ENCODE results near the gene PKN1. TPM values are rescaled to one million over a fixed set of nuclear protein-coding genes. Genes with fewer than 3 reads are reported as not detected.

PKN1 gene
- total RNA-seq, 2 experiments from 2014 or later = 171 TPM

DNA sequence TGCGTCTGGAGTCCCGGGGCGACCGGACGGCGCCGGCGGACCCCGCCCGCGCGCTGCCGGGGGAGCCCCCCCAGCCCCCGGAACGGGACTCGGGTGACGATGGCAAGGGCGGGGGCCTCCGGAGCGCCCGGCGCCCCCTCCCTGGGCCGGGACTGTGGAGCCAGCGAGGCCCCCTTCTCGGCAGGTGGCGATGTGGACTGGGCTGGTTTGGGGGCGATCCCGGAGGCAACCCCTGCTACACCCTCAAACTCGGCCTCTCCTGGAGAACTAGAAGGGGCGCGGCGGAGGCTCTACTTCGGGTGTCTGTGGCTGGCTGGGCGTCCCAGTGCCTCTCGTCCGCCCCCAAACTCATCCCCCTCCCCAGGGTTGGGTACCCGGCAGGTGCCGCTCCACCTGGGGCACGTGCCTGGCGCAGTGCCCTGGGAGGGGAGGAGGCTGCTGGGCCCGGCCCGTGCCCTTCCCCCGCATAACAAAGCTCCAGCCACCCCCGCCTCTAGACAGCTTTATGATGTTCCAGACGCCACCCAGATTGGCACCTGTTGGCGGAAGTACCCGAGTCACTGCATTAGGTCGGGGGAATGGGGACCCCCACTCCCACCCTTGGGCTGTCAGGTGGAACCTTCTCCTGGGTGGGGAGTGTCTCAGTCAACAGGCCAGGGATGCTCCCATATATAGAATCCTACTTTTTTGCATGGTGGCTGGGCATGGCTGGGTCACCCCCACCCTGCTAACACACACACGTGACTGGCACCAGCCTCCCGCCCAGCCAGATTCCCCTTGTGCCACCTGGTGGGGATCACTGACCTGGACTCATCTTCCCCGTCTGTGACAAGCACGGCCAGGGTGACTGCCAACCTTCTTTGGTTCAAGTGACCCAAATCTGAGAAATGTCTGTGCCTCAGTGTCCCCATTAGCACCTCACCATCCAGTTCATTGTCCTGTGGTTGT, 722 bp downstream of the PKN1 start:
- Mint-ChIP-seq H3K4me1 (ENCODE audit: low read depth) (peaks cover 48% of the 10 kb centered on the region), H3K27ac (peak overlapping the region; percentile 91), H3K36me3 (ENCODE audit: low read depth) (no peaks in the 10 kb centered on the region), H3K4me3 (peak overlapping the region; percentile 90), H3K27me3 (no peaks in the 10 kb centered on the region), H3K9me3 (no peaks in the 10 kb centered on the region)
- ATAC-seq (ENCODE audit: poor library complexity) (peak; percentile 76), DNase-seq (peak in 13 of 14 experiments; percentile 19 to 78 (median 65))
- TF ChIP-seq, protein P1, sequence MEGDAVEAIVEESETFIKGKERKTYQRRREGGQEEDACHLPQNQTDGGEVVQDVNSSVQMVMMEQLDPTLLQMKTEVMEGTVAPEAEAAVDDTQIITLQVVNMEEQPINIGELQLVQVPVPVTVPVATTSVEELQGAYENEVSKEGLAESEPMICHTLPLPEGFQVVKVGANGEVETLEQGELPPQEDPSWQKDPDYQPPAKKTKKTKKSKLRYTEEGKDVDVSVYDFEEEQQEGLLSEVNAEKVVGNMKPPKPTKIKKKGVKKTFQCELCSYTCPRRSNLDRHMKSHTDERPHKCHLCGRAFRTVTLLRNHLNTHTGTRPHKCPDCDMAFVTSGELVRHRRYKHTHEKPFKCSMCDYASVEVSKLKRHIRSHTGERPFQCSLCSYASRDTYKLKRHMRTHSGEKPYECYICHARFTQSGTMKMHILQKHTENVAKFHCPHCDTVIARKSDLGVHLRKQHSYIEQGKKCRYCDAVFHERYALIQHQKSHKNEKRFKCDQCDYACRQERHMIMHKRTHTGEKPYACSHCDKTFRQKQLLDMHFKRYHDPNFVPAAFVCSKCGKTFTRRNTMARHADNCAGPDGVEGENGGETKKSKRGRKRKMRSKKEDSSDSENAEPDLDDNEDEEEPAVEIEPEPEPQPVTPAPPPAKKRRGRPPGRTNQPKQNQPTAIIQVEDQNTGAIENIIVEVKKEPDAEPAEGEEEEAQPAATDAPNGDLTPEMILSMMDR (IDR thresholded peaks at IDR 0.05) = no peak
- Histone ChIP-seq H3K27ac (ENCODE audit: low read depth in 1 of 2, low read length in 2 of 2) (peak overlapping the region; percentile 74 to 82), H3K36me3 (ENCODE audit: insufficient read depth, low read length) (peaks cover 6% of the 10 kb centered on the region), H3K27me3 (ENCODE audit: control insufficient read depth in 1 of 2, insufficient read depth in 2 of 2, low read length in 2 of 2) (no peaks in the 10 kb centered on the region), H3K4me1 (ENCODE audit: insufficient read depth, low read length) (peaks cover 49% of the 10 kb centered on the region), H3K4me3 (ENCODE audit: low read length) (peak overlapping the region; percentile 85), H3K9me3 (ENCODE audit: control insufficient read depth in 1 of 2, insufficient read depth in 1 of 2, low read length in 2 of 2) (no peaks in the 10 kb centered on the region)
- intact Hi-C loops (cut with DNase I, micrococcal nuclease) = loop anchor here in 1 of 2 experiments (5.0 kb wide), 1 partner anchor 53 kb away; no protein-coding TSS in a partner anchor
- ChIA-PET CTCF (interaction anchor here (1.0 kb wide), 1 partner anchor 38 kb away, joined by 4 read pairs; no protein-coding TSS in a partner anchor), POLR2A (interaction anchor here (0.6 to 1.6 kb wide), 6 partner anchors 15 to 84 kb away, joined by 3 to 10 read pairs (median 5); partner anchors contain the start of genes DDX39A, DNAJB1 and GIPC1)

DNA sequence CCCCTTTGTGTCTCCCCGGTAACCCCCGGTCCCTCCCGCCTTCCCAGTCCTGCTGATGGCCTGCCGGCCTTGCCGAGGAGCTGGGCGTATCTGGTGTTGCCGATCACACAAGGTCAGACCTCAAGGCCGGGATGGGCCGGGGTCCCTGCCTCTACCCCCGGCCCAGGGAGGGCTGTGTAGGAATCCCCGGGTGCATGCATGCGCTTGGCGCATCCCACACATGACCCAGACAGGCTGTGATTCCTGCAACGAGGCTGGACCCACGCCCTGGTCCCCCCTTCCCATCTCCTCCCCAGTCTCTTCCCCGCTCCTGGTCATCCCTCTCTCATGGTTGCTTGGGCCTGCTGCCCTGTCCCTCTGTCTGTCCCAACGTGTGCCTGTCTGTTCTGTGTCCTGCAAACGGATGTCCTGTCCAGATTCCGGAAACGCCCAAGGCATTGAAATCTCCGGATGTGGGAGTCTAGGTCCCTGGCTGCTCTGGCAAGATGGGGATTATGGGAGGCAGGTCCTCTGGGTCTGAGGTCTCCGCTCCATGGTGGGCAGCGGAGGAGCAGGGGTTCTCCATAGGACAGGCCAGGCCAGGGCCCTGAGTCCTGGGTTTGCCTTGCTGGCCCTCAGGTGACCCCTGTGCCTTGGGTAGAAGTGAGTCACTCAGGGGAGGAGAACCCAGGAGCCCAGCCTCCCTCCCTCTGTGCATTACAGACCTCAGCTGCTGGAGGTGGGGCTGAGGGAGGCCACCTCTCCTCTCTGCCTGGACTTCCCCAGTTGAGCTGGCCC, 1.6 kb downstream of the PKN1 start:
- Histone ChIP-seq H3K36me3 (ENCODE audit: insufficient read depth, low read length) (peaks cover 6% of the 10 kb centered on the region), H3K27me3 (ENCODE audit: control insufficient read depth in 1 of 2, insufficient read depth in 2 of 2, low read length in 2 of 2) (no peaks in the 10 kb centered on the region), H3K4me3 (ENCODE audit: low read length) (peak overlapping the region; percentile 85), H3K9me3 (ENCODE audit: control insufficient read depth in 1 of 2, insufficient read depth in 1 of 2, low read length in 2 of 2) (no peaks in the 10 kb centered on the region), H3K27ac (ENCODE audit: low read depth in 1 of 2, low read length in 2 of 2) (peak overlapping the region; percentile 74 to 82), H3K4me1 (ENCODE audit: insufficient read depth, low read length) (peaks cover 58% of the 10 kb centered on the region)
- ATAC-seq (ENCODE audit: poor library complexity) = no peak
- intact Hi-C loops (cut with DNase I, micrococcal nuclease) = loop anchor here in 1 of 2 experiments (5.0 kb wide), 1 partner anchor 53 kb away; no protein-coding TSS in a partner anchor
- peak overlapping the region; percentile 90 for H3K4me3 Mint-ChIP-seq
- no peaks in the 10 kb centered on the region for H3K9me3 Mint-ChIP-seq
- H3K36me3 Mint-ChIP-seq (ENCODE audit: low read depth) = no peaks in the 10 kb centered on the region
- ChIA-PET POLR2A (interaction anchor here (1.1 to 1.4 kb wide), 2 partner anchors 37 to 83 kb away, joined by 3 to 6 read pairs; partner anchors contain the start of gene DNAJB1), CTCF (interaction anchor here (1.5 kb wide), 1 partner anchor 45 kb away, joined by 3 read pairs; no protein-coding TSS in a partner anchor)
- peak in 5 of 14 experiments; percentile 23 to 78 (median 42) for DNase-seq
- TF ChIP-seq, protein P1 (IDR thresholded peaks at IDR 0.05) = no peak
- peaks cover 56% of the 10 kb centered on the region for H3K4me1 Mint-ChIP-seq (ENCODE audit: low read depth)
- H3K27me3 Mint-ChIP-seq = no peaks in the 10 kb centered on the region
- peak overlapping the region; percentile 91 for H3K27ac Mint-ChIP-seq
